ENCODE measurements around the gene SLC35B1. TPM values are rescaled to one million over a fixed set of nuclear protein-coding genes. Genes with fewer than 3 reads are reported as not detected.

SLC35B1 gene
- total and polyA plus RNA-seq, 10 of the 15 experiments (the other 5 are each of a cell fraction or from before 2014, with no cell fraction given) = 40.0 to 113 (median 51.6) TPM

DNA sequence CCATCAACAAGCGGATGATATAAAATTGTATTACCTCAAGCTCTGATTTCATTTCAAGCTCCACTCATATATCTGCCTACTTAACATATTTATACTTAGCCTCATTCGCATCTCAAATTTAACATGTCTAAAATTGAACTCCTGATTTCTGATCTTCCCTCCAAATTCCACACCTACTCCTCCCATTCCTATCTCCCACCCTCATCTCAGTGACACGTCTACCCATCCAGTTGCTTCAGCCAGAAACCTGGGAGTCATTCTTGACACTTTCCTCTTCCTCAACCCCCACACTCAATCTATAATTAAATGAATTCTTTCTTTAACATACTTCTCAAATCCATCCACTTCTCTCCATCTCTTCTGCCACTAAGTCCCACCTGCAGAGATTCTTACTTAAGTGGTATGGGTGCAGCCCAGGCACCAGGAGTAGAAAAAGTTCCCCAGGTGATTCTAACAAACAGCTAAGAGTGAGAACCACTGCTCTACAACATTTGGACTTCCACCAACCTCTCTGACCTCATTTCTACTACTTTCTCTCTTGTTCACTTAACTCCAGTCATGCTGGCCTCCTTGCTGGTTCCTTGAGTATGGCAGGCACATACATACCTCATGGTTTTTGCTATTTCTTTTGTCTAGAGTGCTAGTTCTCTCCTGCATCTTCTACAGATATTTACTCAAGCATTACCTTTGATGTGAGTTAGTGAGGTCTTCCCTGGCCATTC lies 47.9 kb downstream of the SLC35B1 start:
- Histone ChIP-seq H3K27ac (ENCODE audit: control insufficient read depth, insufficient read depth) (0 out of 2 replicates have a peak overlapping the region, but pooled peaks have one; percentile 20), H2AFZ (ENCODE audit: control insufficient read depth, low read depth, low read length) (no peak overlapping the region), H3K4me3 (no peak overlapping the region), H3K4me2 (ENCODE audit: control insufficient read depth, insufficient read depth) (0 out of 2 replicates have a peak overlapping the region, but pooled peaks have one; percentile 3), H3K79me2 (ENCODE audit: control insufficient read depth, insufficient read depth, low read length) (peaks cover 43% of the 10 kb centered on the region), H4K20me1 (ENCODE audit: control insufficient read depth, insufficient read depth) (no peaks in the 10 kb centered on the region), H3K36me3 (ENCODE audit: control insufficient read depth in 2 of 2, insufficient read depth in 2 of 2, low read length in 1 of 2) (peaks cover 0 to 3% of the 10 kb centered on the region in 2 experiments; a peak in 2 of 4 replicates), H3K4me1 (ENCODE audit: control insufficient read depth, insufficient read depth, low read length) (peaks cover 10% of the 10 kb centered on the region), H3K9ac (ENCODE audit: control insufficient read depth, insufficient read depth, low read length) (no peak overlapping the region), H3K27me3 (replicated peaks in 1 of 2; ENCODE audit: control insufficient read depth in 2 of 2, insufficient read depth in 2 of 2, low read length in 1 of 2) (no peaks in the 10 kb centered on the region), H3K9me3 (replicated peaks; ENCODE audit: control insufficient read depth, insufficient read depth, low read length) (no peaks in the 10 kb centered on the region)
- TF ChIP-seq ETV6 (conservative IDR thresholded peaks at IDR 0.05 in 1 of 2, IDR thresholded peaks at IDR 0.05 in 1 of 2; ENCODE audit: borderline replicate concordance in 1 of 2, low read depth in 1 of 2) = no peak
- TF ChIP-seq BACH1 (IDR thresholded peaks at IDR 0.05; ENCODE audit: borderline replicate concordance) = no peak
- no peak for TF ChIP-seq STAT3 (IDR thresholded peaks at IDR 0.05; ENCODE audit: low read depth, low read length)
- peak; percentile 23; the same call in 1 of the 2 replicates for TF ChIP-seq RUNX3 (IDR thresholded peaks at IDR 0.05; ENCODE audit: low read length)
- TF ChIP-seq, protein P1, sequence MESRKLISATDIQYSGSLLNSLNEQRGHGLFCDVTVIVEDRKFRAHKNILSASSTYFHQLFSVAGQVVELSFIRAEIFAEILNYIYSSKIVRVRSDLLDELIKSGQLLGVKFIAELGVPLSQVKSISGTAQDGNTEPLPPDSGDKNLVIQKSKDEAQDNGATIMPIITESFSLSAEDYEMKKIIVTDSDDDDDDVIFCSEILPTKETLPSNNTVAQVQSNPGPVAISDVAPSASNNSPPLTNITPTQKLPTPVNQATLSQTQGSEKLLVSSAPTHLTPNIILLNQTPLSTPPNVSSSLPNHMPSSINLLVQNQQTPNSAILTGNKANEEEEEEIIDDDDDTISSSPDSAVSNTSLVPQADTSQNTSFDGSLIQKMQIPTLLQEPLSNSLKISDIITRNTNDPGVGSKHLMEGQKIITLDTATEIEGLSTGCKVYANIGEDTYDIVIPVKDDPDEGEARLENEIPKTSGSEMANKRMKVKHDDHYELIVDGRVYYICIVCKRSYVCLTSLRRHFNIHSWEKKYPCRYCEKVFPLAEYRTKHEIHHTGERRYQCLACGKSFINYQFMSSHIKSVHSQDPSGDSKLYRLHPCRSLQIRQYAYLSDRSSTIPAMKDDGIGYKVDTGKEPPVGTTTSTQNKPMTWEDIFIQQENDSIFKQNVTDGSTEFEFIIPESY (IDR thresholded peaks at IDR 0.05) = no peak
- ChIA-PET RAD21 (ENCODE audit: unreplicated experiment) (interaction anchor here (0.9 to 1.1 kb wide), 2 partner anchors 10 to 14 kb away, joined by 3 to 4 read pairs; no protein-coding TSS in a partner anchor), POLR2A (interaction anchor here (0.9 kb wide), 1 partner anchor 11 kb away, joined by 3 read pairs; no protein-coding TSS in a partner anchor), CTCF (interaction anchor here (0.6 kb wide), 1 partner anchor 15 kb away, joined by 3 read pairs; no protein-coding TSS in a partner anchor), SMC1A (ENCODE audit: uncharacterized antibody, unreplicated experiment) (interaction anchor here (0.9 to 1.5 kb wide), 5 partner anchors 10 to 89 kb away, joined by 3 to 8 read pairs (median 3); partner anchors contain the start of gene NXPH3)
- no peak for DNase-seq (ENCODE audit: low read depth, low spot score)
- 84% methylated on average over 3 of the region's 3 CpGs for WGBS (ENCODE audit: insufficient coverage, insufficient replicate concordance, low lambda C conversion rate, missing lambda C conversion rate)
- FAIRE-seq = no peak
- no TSS peak for BruUV-seq (replicated peaks)
- in situ Hi-C loops (cut with MboI) (no loop called here), intact Hi-C loops (cut with micrococcal nuclease; ENCODE audit: unreplicated experiment) (no loop called here)
- peak; percentile 48 for ATAC-seq
